GM19324 (cell line): ENCODE measurements around the gene CFAP46.
"Not testable (repeated sequence)": the region's sequence is repeated elsewhere in the genome, so short reads cannot be mapped to it uniquely, and the experiment has no call there.

Source experiments
- ATAC-seq: cut with Tn5 transposase; IDR thresholded peaks from one replicate; pipeline ENCODE4 v1.9.1; 2021; ENCODE audit warnings: mild to moderate bottlenecking, moderate library complexity; ENCODE audit not compliant: unreplicated experiment, low FRiP score

The CFAP46 gene

DNA sequence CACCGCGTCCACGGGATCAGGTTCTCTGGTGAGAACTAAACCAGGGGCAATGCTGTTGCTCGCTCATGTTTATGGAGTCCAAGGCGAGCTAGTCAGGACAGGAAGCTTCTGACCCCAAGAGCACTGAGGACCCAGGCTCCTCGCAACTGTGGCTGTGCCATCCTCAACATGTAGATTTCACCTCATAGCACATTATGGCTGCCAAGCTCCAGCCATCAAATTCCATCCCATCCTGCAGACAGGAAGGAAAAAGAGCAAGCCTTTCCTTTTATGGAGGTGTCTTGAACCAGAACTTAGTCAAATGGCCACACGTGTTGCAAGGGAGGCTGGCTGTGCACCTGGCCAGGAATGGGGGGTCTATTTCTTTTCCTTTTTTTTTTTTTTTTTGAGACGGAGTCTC is 140.3 kb downstream of the CFAP46 start:
- ATAC-seq = no peak

DNA sequence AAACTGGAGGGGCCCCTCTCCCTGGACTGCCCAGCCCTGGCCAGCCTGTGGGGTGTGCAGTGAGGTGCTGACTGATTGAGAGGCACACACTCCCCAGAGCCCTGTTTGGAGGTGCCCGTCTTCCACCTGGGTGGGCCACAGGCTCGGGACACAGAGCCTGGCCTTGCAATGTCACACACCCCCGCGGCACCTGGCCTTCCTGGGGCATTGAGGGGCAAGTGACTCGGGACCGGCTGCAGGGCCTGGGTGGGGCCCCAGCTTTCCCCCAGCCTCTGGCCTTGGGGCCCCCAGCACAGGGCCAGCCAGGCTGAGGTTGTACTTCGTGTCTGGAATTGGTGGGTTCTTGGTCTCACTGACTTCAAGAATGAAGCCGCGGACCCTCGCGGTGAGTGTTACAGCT is 142.5 kb downstream of the CFAP46 start:
- ATAC-seq = no peak

GRCh38 chr10:132798876-132799275 is 143.5 kb downstream of the CFAP46 start:
- no peak for ATAC-seq

DNA sequence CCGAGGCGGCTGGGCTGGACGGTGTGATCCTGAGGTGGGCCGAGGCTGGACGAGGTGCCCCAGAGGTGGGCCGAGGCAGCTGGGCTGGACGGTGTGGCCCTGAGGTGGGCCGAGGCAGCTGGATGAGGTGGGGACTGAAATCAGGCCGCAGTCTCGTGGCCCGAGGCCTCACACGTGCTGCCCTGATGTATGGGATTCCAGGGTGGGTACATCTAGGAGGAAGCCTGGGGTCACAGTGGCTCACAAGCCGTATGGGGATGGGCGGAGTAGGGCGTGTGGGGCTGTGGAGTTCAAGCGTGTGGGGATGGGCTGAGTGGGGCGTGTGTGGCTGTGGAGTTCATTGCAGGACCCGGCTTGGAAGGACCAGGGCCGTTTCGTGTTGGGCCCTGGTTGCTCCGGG is 144.0 kb downstream of the CFAP46 start:
- no peak for ATAC-seq

DNA sequence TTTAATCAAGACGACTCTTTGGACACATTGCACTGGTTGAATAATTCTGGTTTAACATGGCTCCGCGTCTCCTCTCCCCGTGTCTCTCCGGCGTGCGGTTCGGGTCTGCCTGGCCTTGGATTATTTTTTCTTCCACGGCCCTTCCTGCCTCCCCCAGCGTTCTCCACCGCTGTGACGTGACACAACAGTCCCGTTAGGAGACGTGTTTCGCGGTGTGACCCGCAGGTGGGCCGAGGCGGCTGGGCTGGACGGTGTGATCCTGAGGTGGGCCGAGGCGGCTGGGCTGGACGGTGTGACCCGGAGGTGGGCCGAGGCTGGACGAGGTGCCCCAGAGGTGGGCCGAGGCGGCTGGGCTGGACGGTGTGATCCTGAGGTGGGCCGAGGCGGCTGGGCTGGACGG is 144.4 kb downstream of the CFAP46 start:
- not testable (repeated sequence) for ATAC-seq

DNA sequence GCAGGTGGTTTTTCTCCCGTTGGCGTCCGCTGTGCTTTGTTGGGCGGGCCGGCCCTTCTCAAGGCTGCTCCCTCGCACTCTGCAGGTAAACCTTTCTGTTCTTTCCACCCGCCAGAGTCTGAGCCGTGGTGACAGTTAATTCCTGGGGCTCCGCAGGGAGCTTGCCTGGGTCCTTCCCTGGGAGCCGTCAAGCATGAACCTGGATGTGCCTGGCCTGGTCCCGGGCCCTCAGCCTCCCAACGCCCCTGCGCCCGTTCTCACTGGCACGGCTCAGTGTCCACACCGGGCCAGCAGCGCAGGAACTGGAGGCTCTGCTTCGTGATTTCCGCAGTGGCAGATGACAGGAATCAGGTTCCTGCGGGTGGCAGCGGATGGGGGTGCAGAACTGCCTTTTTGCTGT is 145.5 kb downstream of the CFAP46 start:
- ATAC-seq = no peak

- no peak for ATAC-seq
These were observed 148.2 kb downstream of the CFAP46 start for GRCh38 chr10:132793871-132794849.

DNA sequence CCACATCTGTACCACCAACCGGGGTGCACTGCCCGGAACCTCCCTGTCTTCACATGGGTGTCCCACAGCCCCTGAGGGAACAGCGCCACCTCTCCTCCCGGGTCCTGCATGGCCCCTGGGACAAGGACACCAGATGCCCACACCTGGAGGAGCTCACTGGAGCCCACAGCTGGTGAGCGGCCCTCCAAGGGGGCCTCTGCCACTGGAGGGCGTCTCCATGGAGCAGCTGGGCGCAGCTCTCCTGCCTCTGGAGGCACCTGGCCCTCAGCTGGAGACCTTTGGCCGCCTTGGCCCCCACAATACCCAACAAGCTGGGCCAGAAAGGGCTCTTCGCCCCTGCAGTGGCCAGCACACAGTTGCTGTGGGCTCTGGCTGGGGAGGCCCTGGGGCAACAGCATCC is 149.2 kb downstream of the CFAP46 start:
- no peak for ATAC-seq

GRCh38 chr10:132792796-132793195 is 149.6 kb downstream of the CFAP46 start:
- no peak for ATAC-seq

DNA sequence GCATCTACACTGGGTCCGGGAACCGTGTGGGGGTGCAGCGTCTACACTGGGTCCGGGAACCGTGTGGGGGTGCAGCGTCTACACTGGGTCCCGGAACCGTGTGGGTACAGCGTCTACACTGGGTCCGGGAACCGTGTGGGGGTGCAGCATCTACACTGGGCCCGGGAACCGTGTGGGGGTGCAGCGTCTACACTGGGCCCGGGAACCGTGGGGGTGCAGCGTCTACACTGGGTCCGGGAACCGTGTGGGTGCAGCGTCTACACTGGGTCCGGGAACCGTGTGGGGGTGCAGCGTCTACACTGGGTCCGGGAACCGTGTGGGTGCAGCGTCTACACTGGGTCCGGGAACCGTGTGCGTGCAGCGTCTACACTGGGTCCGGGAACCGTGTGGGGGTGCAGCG is 150.3 kb downstream of the CFAP46 start:
- ATAC-seq = not testable (repeated sequence)

DNA sequence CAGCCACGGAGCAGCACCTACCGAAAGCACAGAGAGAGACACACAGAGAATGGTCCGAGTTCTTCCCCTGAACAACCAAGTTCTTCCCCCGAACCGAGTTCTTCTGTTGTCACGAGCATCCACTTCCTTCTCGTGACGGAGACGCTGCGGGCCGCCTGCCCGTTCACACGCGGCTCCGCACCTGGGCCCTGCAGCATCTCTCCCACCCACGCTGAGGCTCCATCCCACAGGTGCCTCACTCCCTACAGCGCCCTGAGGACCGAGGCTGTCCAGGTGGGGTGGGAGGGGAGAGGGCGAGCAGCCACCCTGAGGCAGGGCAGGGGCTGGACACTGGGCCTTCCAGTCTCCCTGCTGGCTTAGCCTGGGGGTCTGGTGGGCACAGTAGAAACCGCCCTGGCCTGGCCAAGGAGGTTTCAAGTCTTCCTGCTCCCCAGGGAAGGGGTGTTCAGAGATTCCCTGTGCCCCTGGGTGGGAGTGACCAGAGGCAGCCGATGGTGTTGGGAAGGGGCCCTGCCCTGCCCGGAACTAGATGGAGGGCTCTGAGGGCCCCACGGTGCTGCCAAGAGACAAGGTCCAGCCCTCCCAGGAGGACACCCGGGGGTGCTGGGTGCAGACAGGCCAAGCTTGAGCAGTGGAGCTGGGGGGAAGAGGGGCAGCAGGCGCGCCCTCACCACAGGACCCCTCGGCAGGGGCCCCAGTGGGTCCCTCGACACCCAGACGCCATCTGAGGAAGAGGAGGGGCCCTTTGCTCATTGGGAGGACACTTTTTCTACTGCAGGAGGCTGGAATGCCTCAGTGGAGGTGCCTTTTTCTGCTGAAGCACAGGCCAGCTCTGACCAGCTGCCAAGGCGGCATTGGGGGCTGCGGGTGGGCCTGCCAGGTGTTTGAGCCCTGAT is 151.2 kb downstream of the CFAP46 start:
- ATAC-seq = no peak

GRCh38 chr10:132790470-132790869 is 151.9 kb downstream of the CFAP46 start:
- no peak for ATAC-seq

- ATAC-seq = no peak
These were observed 152.7 kb downstream of the CFAP46 start for GRCh38 chr10:132789659-132790148.

- no peak for ATAC-seq
These were observed 153.5 kb downstream of the CFAP46 start for GRCh38 chr10:132788831-132789219.

- no peak for ATAC-seq
These were observed 154.1 kb downstream of the CFAP46 start for GRCh38 chr10:132788180-132788830.

- ATAC-seq = no peak
These were observed 154.7 kb downstream of the CFAP46 start for GRCh38 chr10:132787495-132788179.

GRCh38 chr10:132786884-132787494 is 155.4 kb downstream of the CFAP46 start:
- no peak for ATAC-seq

- ATAC-seq = no peak
These were observed 155.9 kb downstream of the CFAP46 start for GRCh38 chr10:132786476-132786883.

GRCh38 chr10:132785723-132786475 is 156.5 kb downstream of the CFAP46 start, which contains the start of gene NKX6-2:
TSS of gene NKX6-2 (minus strand) at chr10:132786147. CDS start at chr10:132785948, 199 bp downstream.
- ATAC-seq = no peak
